Vagina (tissue), 2 donors: ENCODE data around the gene NPTX2.

Source experiments
- CTCF ChIP-seq, 3 experiments: fragments of 450-650 bp in 2 of 3; fragments of 200-600 bp in 1 of 3; sonication (generic) in 1 of 3; IDR thresholded peaks; one replicate each; pipeline ENCODE4 v1.5.1; 2017 to 2019; ENCODE audit warnings: antibody characterized with exemption in 3 of 3, mild to moderate bottlenecking in 2 of 3, moderate library complexity in 2 of 3
- POLR2A ChIP-seq, 2 donors: fragments of 450-650 bp; IDR thresholded peaks; one replicate each; pipeline ENCODE4 v1.6.1; 2017; ENCODE audit warnings: antibody characterized with exemption in 2 of 2, mild to moderate bottlenecking in 2 of 2, moderate library complexity in 2 of 2
- POLR2AphosphoS5 ChIP-seq, 2 donors: sonication (generic); formaldehyde crosslinking; IDR thresholded peaks; one replicate each; pipeline ENCODE4 v1.9.0; 2017; ENCODE audit warnings: antibody characterized with exemption in 2 of 2, mild to moderate bottlenecking in 2 of 2, low read depth in 1 of 2; ENCODE audit not compliant: insufficient read depth in 1 of 2

GRCh38 chr7:98573816-98574215, 43.3 kb upstream of the NPTX2 start:
- TF ChIP-seq POLR2AphosphoS5 (IDR thresholded peaks at IDR 0.05; ENCODE audit: insufficient read depth in 1 of 2, low read depth in 1 of 2) (no peak), CTCF (IDR thresholded peaks at IDR 0.05) (no peak), POLR2A (IDR thresholded peaks at IDR 0.05) (no peak)
